Transverse colon (tissue), 4 donors: ENCODE measurements around the gene PRTFDC1. TPM values are rescaled to one million over a fixed set of nuclear protein-coding genes. Genes with fewer than 3 reads are reported as not detected.

ENCODE experiments used
- DNase-seq: peaks from one replicate; pipeline ENCODE4 v3.0.0-alpha.2; 2019
- H3K27ac ChIP-seq, 4 donors: fragments of 200-600 bp; sonication (generic); 2 replicates each; pipeline ENCODE4 v1.5.1; 2016 to 2018; ENCODE audit warnings: inconsistent platforms in 4 of 4
- H3K27me3 ChIP-seq: fragments of 200-600 bp; sonication (generic); 2 replicates; pipeline ENCODE4 v1.5.1; 2017; ENCODE audit warnings: inconsistent platforms
- H3K36me3 ChIP-seq, 4 donors: fragments of 200-600 bp; sonication (generic); 2 replicates each; pipeline ENCODE4 v1.5.1; 2017 to 2019; ENCODE audit warnings: inconsistent platforms in 4 of 4
- H3K4me1 ChIP-seq, 4 donors: fragments of 200-600 bp; sonication (generic); 2 replicates each; pipeline ENCODE4 v1.5.1; 2017 to 2020; ENCODE audit warnings: inconsistent platforms in 4 of 4
- H3K4me3 ChIP-seq, 4 donors: fragments of 200-600 bp; sonication (generic); 1 replicate in 1 of 4; 2 replicates in 3 of 4; pipeline versions ENCODE4 v1.5.1 to v1.6.1; 2017 to 2019; ENCODE audit warnings: inconsistent platforms in 4 of 4
- H3K9me3 ChIP-seq, 2 donors: fragments of 200-600 bp; sonication (generic); 2 replicates each; pipeline ENCODE4 v1.5.1; 2017 to 2019; ENCODE audit warnings: inconsistent platforms in 2 of 2
- CTCF ChIP-seq, 5 experiments: fragments of 200-600 bp in 3 of 5; fragments of 450-650 bp in 2 of 5; sonication (generic) in 3 of 5; IDR thresholded peaks; 1 replicate in 2 of 5; 2 replicates in 3 of 5; pipeline ENCODE4 v1.5.1; 2016 to 2017; ENCODE audit warnings: antibody characterized with exemption in 5 of 5, inconsistent platforms in 3 of 5, mild to moderate bottlenecking in 2 of 5, moderate library complexity in 1 of 5
- EP300 ChIP-seq: sonication (generic); formaldehyde crosslinking; IDR thresholded peaks from one replicate; pipeline ENCODE4 v1.6.1; 2017; ENCODE audit warnings: antibody characterized with exemption, low read depth
- POLR2A ChIP-seq: fragments of 450-650 bp; IDR thresholded peaks from one replicate; pipeline ENCODE4 v1.6.1; 2016; ENCODE audit warnings: antibody characterized with exemption, mild to moderate bottlenecking, moderate library complexity
- POLR2AphosphoS5 ChIP-seq, 3 donors: sonication (generic); formaldehyde crosslinking; IDR thresholded peaks; one replicate each; pipeline ENCODE4 v1.6.1; 2016; ENCODE audit warnings: antibody characterized with exemption in 3 of 3
- WGBS, 2 donors: methylation state at CpG; one replicate each; pipeline ENCODE4 v1.1.5; 2018; ENCODE audit warnings: low coverage in 1 of 2; 5-methylcytosine and 5-hydroxymethylcytosine counted together
- in situ Hi-C, 4 donors: fragments of 200-750 bp; cut with MboI; loops; one replicate each; pipeline versions ENCODE4 v1.15.0 to v1.15.1; 2017; ENCODE audit warnings: low sequenced_read_pairs in 3 of 4, low pct_ligation_motif_present in 1 of 4, low pct_unique_long_range_greater_than_20kb in 1 of 4
- intact Hi-C: fragments of 100-400 bp; cut with DNase I; formaldehyde crosslinking; loops from one replicate; pipeline ENCODE4 v1.15.1; 2023; ENCODE audit warnings: low total_unique reads
- total RNA-seq, 4 donors: library from RNA; depleted of rRNA; stranded (reverse); fragments of >200 nt; gene quantifications; one replicate each; pipeline ENCODE4 v1.1.0, GENCODE V29; 2016

Gene PRTFDC1
- total RNA-seq, 4 donors from 2014 or later: 0.80 to 6.7 (median 4.9) TPM; not detected in 1

GRCh38 chr10:24851629-24852028 is 100.8 kb downstream of the PRTFDC1 start:
- peak; percentile 54 for DNase-seq
- intact Hi-C loops (no loop called here), in situ Hi-C loops (no loop called here)
- 35 to 51% methylated on average over 2 to 11 of the region's 11 CpGs for WGBS, 2 donors
- no peak overlapping the region for H3K4me3 ChIP-seq
- H3K4me1 ChIP-seq: peaks cover 0 to 29% (median 9%) of the 10 kb centered on the region in 4 donors
- TF ChIP-seq EP300 (no peak), CTCF (IDR thresholded peaks at IDR 0.05) (no peak), POLR2A (peak; percentile 22), POLR2AphosphoS5 (IDR thresholded peaks at IDR 0.05) (peak in 2 of 3 donors; percentile 19 to 34)
- H3K27me3 ChIP-seq: no peaks in the 10 kb centered on the region
- no peaks in the 10 kb centered on the region for H3K9me3 ChIP-seq
- H3K27ac ChIP-seq: peak overlapping the region in 3 of 4 donors; percentile 28 to 75 (median 41)
- H3K36me3 ChIP-seq: no peaks in the 10 kb centered on the region

GRCh38 chr10:24850727-24851296 is 101.6 kb downstream of the PRTFDC1 start:
- DNase-seq: no peak
- intact Hi-C loops (no loop called here), in situ Hi-C loops (no loop called here)
- WGBS, 2 donors: 20% methylated on average over 1 of the region's 1 CpG; no CpG with 5 or more reads in 1 of the 2 donors
- no peaks in the 10 kb centered on the region for H3K9me3 ChIP-seq
- H3K4me3 ChIP-seq: no peak overlapping the region
- H3K27me3 ChIP-seq: no peaks in the 10 kb centered on the region
- H3K4me1 ChIP-seq: peaks cover 0 to 29% (median 9%) of the 10 kb centered on the region in 4 donors
- TF ChIP-seq EP300: no peak
- no peaks in the 10 kb centered on the region for H3K36me3 ChIP-seq
- peak overlapping the region in 2 of 4 donors; percentile 28 to 75 for H3K27ac ChIP-seq

GRCh38 chr10:24849501-24850299 is 102.7 kb downstream of the PRTFDC1 start:
- DNase-seq: no peak
- H3K27ac ChIP-seq: peak overlapping the region; percentile 44 to 76 (median 70)
- 46 to 52% methylated on average over 9 of the region's 9 CpGs for WGBS, 2 donors
- H3K4me1 ChIP-seq: peaks cover 0 to 29% (median 9%) of the 10 kb centered on the region in 4 donors
- H3K9me3 ChIP-seq: no peaks in the 10 kb centered on the region
- in situ Hi-C loops: no loop called here
- intact Hi-C loops: no loop called here
- H3K4me3 ChIP-seq: peak overlapping the region in 1 of 4 donors; percentile 25
- H3K36me3 ChIP-seq: no peaks in the 10 kb centered on the region
- no peaks in the 10 kb centered on the region for H3K27me3 ChIP-seq
- TF ChIP-seq EP300: no peak
- TF ChIP-seq POLR2A: no peak
- no peak for TF ChIP-seq POLR2AphosphoS5 (IDR thresholded peaks at IDR 0.05)
- TF ChIP-seq CTCF (IDR thresholded peaks at IDR 0.05): no peak

- Histone ChIP-seq H3K27ac (peak overlapping the region; percentile 44 to 76 (median 70)), H3K4me1 (peaks cover 0 to 29% (median 9%) of the 10 kb centered on the region in 4 donors), H3K27me3 (no peaks in the 10 kb centered on the region), H3K9me3 (no peaks in the 10 kb centered on the region), H3K36me3 (no peaks in the 10 kb centered on the region), H3K4me3 (peak overlapping the region in 1 of 4 donors; percentile 25)
- no peak for DNase-seq
- 54 to 60% methylated on average over 6 of the region's 6 CpGs for WGBS, 2 donors
- in situ Hi-C loops: no loop called here
- TF ChIP-seq CTCF (IDR thresholded peaks at IDR 0.05) (no peak), EP300 (no peak), POLR2A (no peak), POLR2AphosphoS5 (IDR thresholded peaks at IDR 0.05) (no peak)
- intact Hi-C loops: no loop called here
These were observed 103.4 kb downstream of the PRTFDC1 start for GRCh38 chr10:24849051-24849450.
